Measurements from ENCODE around the gene RSPH4A.
A peak's percentile ranks its signal among the peaks of the same experiment; 100 is the strongest.

The RSPH4A gene

GRCh38 chr6:116631379-116631990 is 15.2 kb downstream of the RSPH4A start:
- H3K4me3 ChIP-seq (ENCODE audit: low read depth, low read length), result no peak overlapping the region
- ChIA-PET CTCF (interaction anchor here (1.0 to 1.4 kb wide), 2 partner anchors 13 to 68 kb away, joined by 3 to 4 read pairs; no protein-coding TSS in a partner anchor), POLR2A (no interaction called here)
- TF ChIP-seq CTCF (IDR thresholded peaks at IDR 0.05; ENCODE audit: insufficient read depth, low read length, missing control alignments), result no peak
- no peak for DNase-seq (ENCODE audit: low read depth, low spot score)

GRCh38 chr6:116633685-116634084 is 17.4 kb downstream of the RSPH4A start:
- DNase-seq (ENCODE audit: low read depth, low spot score), result no peak

GRCh38 chr6:116648156-116648555 is 31.9 kb downstream of the RSPH4A start:
- peak; percentile 26 for DNase-seq (ENCODE audit: low read depth, low spot score)
- no peak overlapping the region for H3K4me3 ChIP-seq (ENCODE audit: low read depth, low read length)
- TF ChIP-seq CTCF (IDR thresholded peaks at IDR 0.05; ENCODE audit: insufficient read depth, low read length, missing control alignments), result no peak
- POLR2A ChIA-PET, result no interaction called here
- CTCF ChIA-PET, result interaction anchor here (0.7 to 3.7 kb wide), 10 partner anchors 11 to 431 kb away, joined by 3 to 21 read pairs (median 3); partner anchors contain the start of gene ZUP1

More at GRCh38 chr6:116633685-116634084, 17.4 kb downstream of the RSPH4A start:
- CTCF ChIA-PET, result no interaction called here
- H3K4me3 ChIP-seq (ENCODE audit: low read depth, low read length), result no peak overlapping the region
- no peak for TF ChIP-seq CTCF (IDR thresholded peaks at IDR 0.05; ENCODE audit: insufficient read depth, low read length, missing control alignments)
- POLR2A ChIA-PET, result no interaction called here

GRCh38 chr6:116649129-116649528 is 32.9 kb downstream of the RSPH4A start:
- no peak overlapping the region for H3K4me3 ChIP-seq (ENCODE audit: low read depth, low read length)
- TF ChIP-seq CTCF (IDR thresholded peaks at IDR 0.05; ENCODE audit: insufficient read depth, low read length, missing control alignments), result no peak
- POLR2A ChIA-PET, result no interaction called here
- DNase-seq (ENCODE audit: low read depth, low spot score), result no peak
- CTCF ChIA-PET, result interaction anchor here (0.7 to 2.1 kb wide), 5 partner anchors 13 to 432 kb away, joined by 3 to 12 read pairs (median 3); no protein-coding TSS in a partner anchor

GRCh38 chr6:116651916-116652315 is 35.6 kb downstream of the RSPH4A start:
- ChIA-PET CTCF (interaction anchor here (1.0 to 1.4 kb wide), 3 partner anchors 10 to 434 kb away, joined by 3 to 4 read pairs (median 3); no protein-coding TSS in a partner anchor), POLR2A (no interaction called here)

More at GRCh38 chr6:116651916-116652315, 35.6 kb downstream of the RSPH4A start:
- H3K4me3 ChIP-seq (ENCODE audit: low read depth, low read length), result no peak overlapping the region
- TF ChIP-seq CTCF (IDR thresholded peaks at IDR 0.05; ENCODE audit: insufficient read depth, low read length, missing control alignments), result no peak
- no peak for DNase-seq (ENCODE audit: low read depth, low spot score)
